Glutamatergic neuron (in vitro differentiated cells): ENCODE measurements around the gene TACC3. TPM values are rescaled to one million over a fixed set of nuclear protein-coding genes. Genes with fewer than 3 reads are reported as not detected.

Experiments
- DNase-seq: peaks from one replicate; pipeline ENCODE4 v3.0.0; 2022
- H3K27ac Mint-ChIP-seq: one replicate; pipeline ENCODE4 v1.8.0; 2020; ENCODE audit warnings: mild to moderate bottlenecking, mixed read lengths, inconsistent platforms; ENCODE audit not compliant: unreplicated experiment
- H3K27me3 Mint-ChIP-seq: one replicate; pipeline ENCODE4 v1.8.0; 2020; ENCODE audit warnings: mild to moderate bottlenecking, moderate library complexity, mixed read lengths, inconsistent platforms; ENCODE audit not compliant: unreplicated experiment
- H3K36me3 Mint-ChIP-seq: one replicate; pipeline ENCODE4 v1.8.0; 2020; ENCODE audit warnings: mild to moderate bottlenecking, mixed read lengths, inconsistent platforms; ENCODE audit not compliant: unreplicated experiment
- H3K4me1 Mint-ChIP-seq: one replicate; pipeline ENCODE4 v1.8.0; 2020; ENCODE audit warnings: mild to moderate bottlenecking, low read depth, mixed read lengths, inconsistent platforms; ENCODE audit not compliant: unreplicated experiment
- H3K4me3 Mint-ChIP-seq: one replicate; pipeline ENCODE4 v1.8.0; 2020; ENCODE audit warnings: mild to moderate bottlenecking, mixed read lengths, inconsistent platforms; ENCODE audit not compliant: unreplicated experiment
- H3K9me3 Mint-ChIP-seq: one replicate; pipeline ENCODE4 v1.8.0; 2020; ENCODE audit warnings: mild to moderate bottlenecking, moderate library complexity, mixed read lengths, inconsistent platforms; ENCODE audit not compliant: unreplicated experiment
- total RNA-seq: library from RNA; stranded (reverse); fragmentation: NEBNext Ultra II Directional; extraction: Animal tissue kit (Norgen Biotek cat#: 25700); gene quantifications from one replicate; pipeline ENCODE4 v1.2.1, GENCODE V29; 2021; ENCODE audit not compliant: unreplicated experiment
- TF ChIP-seq, protein P1 (sequence below): fragments of 200-600 bp; sonication (generic); IDR thresholded peaks from one replicate; pipeline ENCODE4 v1.5.0; 2021; ENCODE audit not compliant: partially characterized antibody, unreplicated experiment

Gene TACC3
- total RNA-seq, 1 donor from 2014 or later: 23.0 TPM

DNA sequence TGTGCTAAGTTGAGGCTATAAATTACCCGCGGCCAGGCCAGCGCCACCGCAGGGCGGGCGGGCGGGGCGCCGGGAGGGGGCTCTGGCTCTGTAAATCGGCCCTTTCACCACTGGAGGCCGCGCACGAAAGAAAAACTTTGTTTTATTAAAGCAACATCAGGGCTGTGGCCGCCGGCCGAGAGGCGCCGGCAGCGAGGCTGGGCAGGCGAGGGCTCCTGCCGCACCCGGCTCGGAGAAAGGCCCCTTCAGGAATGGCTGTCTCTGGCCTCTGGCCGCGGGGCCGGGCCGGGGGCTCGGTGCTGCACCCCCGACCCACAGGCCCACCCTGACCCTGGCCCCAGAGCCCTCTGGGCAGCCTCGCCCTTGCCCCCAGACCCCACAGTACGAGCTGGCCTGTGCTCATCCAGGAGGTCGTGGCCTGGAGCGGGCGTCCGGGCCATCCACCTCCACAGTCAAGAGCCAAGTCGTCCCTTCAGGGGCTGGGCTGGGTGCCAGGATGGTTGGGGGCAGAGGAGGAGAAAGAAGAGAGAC, 42.3 kb downstream of the TACC3 start:
- peaks cover 2% of the 10 kb centered on the region for H3K9me3 Mint-ChIP-seq
- H3K36me3 Mint-ChIP-seq: no peaks in the 10 kb centered on the region
- no peak for DNase-seq
- no peak overlapping the region for H3K27ac Mint-ChIP-seq
- H3K4me1 Mint-ChIP-seq: no peaks in the 10 kb centered on the region
- TF ChIP-seq, protein P1, sequence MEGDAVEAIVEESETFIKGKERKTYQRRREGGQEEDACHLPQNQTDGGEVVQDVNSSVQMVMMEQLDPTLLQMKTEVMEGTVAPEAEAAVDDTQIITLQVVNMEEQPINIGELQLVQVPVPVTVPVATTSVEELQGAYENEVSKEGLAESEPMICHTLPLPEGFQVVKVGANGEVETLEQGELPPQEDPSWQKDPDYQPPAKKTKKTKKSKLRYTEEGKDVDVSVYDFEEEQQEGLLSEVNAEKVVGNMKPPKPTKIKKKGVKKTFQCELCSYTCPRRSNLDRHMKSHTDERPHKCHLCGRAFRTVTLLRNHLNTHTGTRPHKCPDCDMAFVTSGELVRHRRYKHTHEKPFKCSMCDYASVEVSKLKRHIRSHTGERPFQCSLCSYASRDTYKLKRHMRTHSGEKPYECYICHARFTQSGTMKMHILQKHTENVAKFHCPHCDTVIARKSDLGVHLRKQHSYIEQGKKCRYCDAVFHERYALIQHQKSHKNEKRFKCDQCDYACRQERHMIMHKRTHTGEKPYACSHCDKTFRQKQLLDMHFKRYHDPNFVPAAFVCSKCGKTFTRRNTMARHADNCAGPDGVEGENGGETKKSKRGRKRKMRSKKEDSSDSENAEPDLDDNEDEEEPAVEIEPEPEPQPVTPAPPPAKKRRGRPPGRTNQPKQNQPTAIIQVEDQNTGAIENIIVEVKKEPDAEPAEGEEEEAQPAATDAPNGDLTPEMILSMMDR: no peak
- H3K4me3 Mint-ChIP-seq: no peak overlapping the region
- H3K27me3 Mint-ChIP-seq: no peaks in the 10 kb centered on the region

DNA sequence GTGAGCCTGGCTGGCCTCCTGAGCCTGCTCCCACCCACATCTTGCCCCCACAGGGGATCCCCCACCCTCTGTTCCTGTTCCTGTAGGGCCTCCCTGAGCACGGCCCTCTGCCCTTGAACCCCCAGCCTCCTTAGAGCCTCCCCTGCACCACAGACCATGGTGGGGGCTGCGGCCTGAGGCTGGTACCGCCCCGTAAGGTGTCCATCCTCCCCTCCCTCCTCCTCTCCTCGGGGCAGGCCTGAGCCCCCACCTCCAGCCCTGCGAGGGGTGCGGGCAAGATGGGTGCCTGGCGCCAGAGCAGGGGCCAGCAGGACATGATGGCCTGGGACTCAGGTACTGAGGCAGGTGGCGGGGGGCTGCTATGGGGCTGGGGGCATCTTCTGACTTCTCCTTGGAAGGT, 43.3 kb downstream of the TACC3 start:
- Mint-ChIP-seq H3K27me3 (no peaks in the 10 kb centered on the region), H3K9me3 (peaks cover 2% of the 10 kb centered on the region), H3K27ac (no peak overlapping the region), H3K4me3 (no peak overlapping the region), H3K4me1 (no peaks in the 10 kb centered on the region), H3K36me3 (no peaks in the 10 kb centered on the region)
- TF ChIP-seq, protein P1: no peak
- no peak for DNase-seq

DNA sequence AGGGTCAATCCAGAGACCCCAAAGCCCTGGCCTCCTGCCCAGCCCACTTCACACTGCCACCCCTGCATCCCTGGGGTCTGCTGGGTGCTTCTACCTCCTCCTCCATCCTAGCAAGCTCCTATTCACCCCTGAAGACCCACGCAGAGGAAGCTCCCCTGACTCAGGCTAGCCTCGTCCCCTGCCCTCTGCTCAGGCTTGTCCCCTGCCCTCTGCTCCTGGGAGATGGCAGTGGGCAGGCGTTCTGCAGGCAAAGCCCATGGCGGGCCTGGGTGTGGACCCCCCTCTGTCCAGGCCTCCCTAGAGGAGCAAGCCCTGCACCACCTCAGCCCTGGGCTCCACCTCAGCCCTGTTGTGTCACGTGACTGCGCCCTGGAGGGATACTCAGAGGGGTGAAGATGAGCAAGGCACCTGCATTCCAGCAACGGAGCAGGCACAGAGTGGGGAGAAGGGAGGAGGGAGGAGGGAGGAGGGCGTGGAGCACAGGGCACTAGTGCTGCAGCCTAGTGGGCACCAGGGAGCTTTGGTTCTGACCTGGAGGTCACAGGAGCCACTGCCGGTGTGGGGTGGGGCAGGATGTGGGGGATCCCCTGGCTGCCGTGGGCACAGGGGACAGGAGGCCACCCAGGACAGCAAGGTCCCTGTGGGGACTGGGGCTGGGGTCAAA, 44.2 kb downstream of the TACC3 start:
- TF ChIP-seq, protein P1: no peak
- no peaks in the 10 kb centered on the region for H3K36me3 Mint-ChIP-seq
- H3K4me1 Mint-ChIP-seq: no peaks in the 10 kb centered on the region
- H3K4me3 Mint-ChIP-seq: no peak overlapping the region
- DNase-seq: no peak
- peaks cover 2% of the 10 kb centered on the region for H3K9me3 Mint-ChIP-seq
- H3K27me3 Mint-ChIP-seq: no peaks in the 10 kb centered on the region
- no peak overlapping the region for H3K27ac Mint-ChIP-seq

DNA sequence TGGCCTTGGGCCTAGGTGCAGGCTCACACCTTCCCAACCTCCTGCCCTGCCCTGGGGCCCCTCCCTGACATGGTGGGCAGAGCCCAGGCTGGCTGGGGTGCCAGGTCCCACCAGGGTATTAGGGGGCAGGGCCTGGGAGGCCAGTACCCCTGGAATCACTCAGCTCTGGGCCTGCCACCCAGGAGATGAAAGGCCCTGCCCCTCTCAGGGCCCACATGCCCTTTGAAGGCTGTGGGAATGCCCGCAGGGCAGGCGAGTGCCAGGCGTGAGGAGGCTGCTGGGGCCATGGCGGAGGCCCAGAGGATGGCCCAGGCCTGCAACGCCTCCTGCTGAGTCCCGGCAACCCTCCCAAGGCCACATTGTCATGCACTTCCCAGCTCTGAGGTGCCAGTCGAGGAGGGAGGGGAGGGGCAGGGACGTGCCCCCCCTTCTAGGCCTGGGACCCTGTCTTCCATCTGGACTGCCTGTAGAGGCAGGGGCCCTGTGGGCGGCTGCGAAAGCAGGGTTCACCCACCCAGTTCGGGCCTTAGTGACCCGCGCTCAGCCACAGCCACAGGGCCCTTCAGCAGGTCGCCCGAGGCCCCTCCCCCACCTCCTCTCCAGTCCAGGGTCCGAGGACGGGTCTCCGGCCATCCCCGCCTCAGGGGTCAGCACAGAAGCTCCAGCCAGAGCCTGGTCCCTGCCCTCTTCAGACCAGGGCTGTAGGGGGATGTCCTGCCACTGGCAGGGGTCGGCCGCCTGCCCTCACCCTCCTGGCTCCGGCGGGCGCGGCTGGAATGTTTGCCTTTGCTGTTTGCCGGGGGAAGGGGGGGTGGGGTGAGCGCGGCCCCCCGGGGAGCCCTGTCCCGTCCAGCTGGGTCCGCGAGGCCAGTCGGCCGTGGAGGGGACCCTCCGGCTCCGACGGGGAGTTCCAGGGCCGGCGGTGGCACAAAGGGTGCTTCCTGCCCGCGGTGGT, 45.1 kb downstream of the TACC3 start:
- TF ChIP-seq, protein P1: no peak
- Mint-ChIP-seq H3K4me3 (no peak overlapping the region), H3K27me3 (no peaks in the 10 kb centered on the region), H3K4me1 (no peaks in the 10 kb centered on the region), H3K27ac (no peak overlapping the region), H3K9me3 (peaks cover 2% of the 10 kb centered on the region), H3K36me3 (no peaks in the 10 kb centered on the region)
- no peak for DNase-seq
